SK-N-SH (cell line): Measurements from ENCODE around the gene CCDC57. TPM values are rescaled to one million over a fixed set of nuclear protein-coding genes. Genes with fewer than 3 reads are reported as not detected.
"Not testable (repeated sequence)": the region's sequence is repeated elsewhere in the genome, so short reads cannot be mapped to it uniquely, and the experiment has no call there.

Experiments
- CTCF ChIA-PET: fragments of 300-600, 350-600 bp; formaldehyde crosslinking; extraction: SDS; loops from one replicate; lab custom pipeline; 2021; lab: Yijun Ruan, JAX
- POLR2A ChIA-PET: fragments of 350-600 bp; sonication (Branson Sonifier 250); formaldehyde crosslinking; extraction: SDS; loops from one replicate; lab custom pipeline; 2020; ENCODE audit warnings: antibody characterized with exemption, inconsistent platforms; lab: Yijun Ruan, JAX
- DNase-seq: peaks from one replicate; pipeline ENCODE4 v3.0.0; 2012
- H2AFZ ChIP-seq: fragments of 200-600 bp; sonication (generic); 2 replicates; pipeline ENCODE4 v1.8.1; 2016; ENCODE audit warnings: antibody characterized with exemption, mild to moderate bottlenecking, low read depth
- H3F3A ChIP-seq: fragments of 200-600 bp; sonication (generic); replicated peaks from 2 replicates; pipeline ENCODE3; 2016; ENCODE audit warnings: antibody characterized with exemption, mild to moderate bottlenecking; ENCODE audit not compliant: insufficient read depth
- H3K27ac ChIP-seq, 2 experiments: fragments of 200-500 bp in 1 of 2; fragments of 200-600 bp in 1 of 2; sonication (Bioruptor generic) in 1 of 2; sonication (generic), shearing (Covaris generic) in 1 of 2; 2 replicates each; pipeline versions ENCODE4 v1.5.1 to v1.6.1; 2014 to 2016; ENCODE audit warnings: low read depth in 2 of 2, inconsistent platforms in 1 of 2, low read length in 1 of 2, mild to moderate bottlenecking in 1 of 2, mixed read lengths in 1 of 2
- H3K27me3 ChIP-seq: fragments of 200-600 bp; sonication (generic), shearing (Covaris generic); 2 replicates; pipeline ENCODE4 v1.6.1; 2016; ENCODE audit warnings: mixed run types; ENCODE audit not compliant: insufficient read depth
- H3K36me3 ChIP-seq, 2 experiments: fragments of 200-500 bp in 1 of 2; fragments of 200-600 bp in 1 of 2; sonication (Bioruptor generic) in 1 of 2; sonication (generic) in 1 of 2; replicated peaks in 1 of 2; 2 replicates each; pipeline versions ENCODE3 to v1.5.1; 2014 to 2016; ENCODE audit warnings: low read length in 1 of 2, mild to moderate bottlenecking in 1 of 2; ENCODE audit not compliant: insufficient read depth in 2 of 2, control insufficient read depth in 1 of 2
- H3K4me1 ChIP-seq, 2 experiments: fragments of 200-500 bp in 1 of 2; fragments of 200-600 bp in 1 of 2; sonication (Bioruptor generic) in 1 of 2; sonication (generic), shearing (Covaris generic) in 1 of 2; 2 replicates each; pipeline versions ENCODE4 v1.5.1 to v1.6.1; 2014 to 2016; ENCODE audit warnings: low read depth in 1 of 2, low read length in 1 of 2, mixed run types in 1 of 2; ENCODE audit not compliant: insufficient read depth in 2 of 2, control insufficient read depth in 1 of 2
- H3K4me2 ChIP-seq: fragments of 200-600 bp; sonication (generic), shearing (Covaris generic); 2 replicates; pipeline ENCODE4 v1.6.1; 2017; ENCODE audit warnings: mixed run types
- H3K4me3 ChIP-seq, 2 experiments: fragments of 200-500 bp in 1 of 2; fragments of 200-600 bp in 1 of 2; sonication (Bioruptor generic) in 1 of 2; sonication (generic), shearing (Covaris generic) in 1 of 2; 2 replicates each; pipeline versions ENCODE4 v1.5.1 to v1.8.1; 2014 to 2016; ENCODE audit warnings: low read depth in 2 of 2, inconsistent platforms in 1 of 2, low read length in 1 of 2, mild to moderate bottlenecking in 1 of 2, mixed read lengths in 1 of 2, moderate library complexity in 1 of 2
- H3K79me2 ChIP-seq: fragments of 200-600 bp; sonication (generic); 2 replicates; pipeline ENCODE4 v1.8.1; 2017; ENCODE audit warnings: mild to moderate bottlenecking; ENCODE audit not compliant: insufficient read depth
- H3K9ac ChIP-seq: fragments of 200-600 bp; sonication (generic); 2 replicates; pipeline ENCODE4 v1.6.1; 2017; ENCODE audit warnings: mixed run types
- H3K9me2 ChIP-seq: fragments of 200-600 bp; sonication (generic); 2 replicates; pipeline ENCODE4 v1.6.1; 2017; ENCODE audit warnings: mixed run types
- H3K9me3 ChIP-seq: fragments of 200-600 bp; sonication (generic); 2 replicates; pipeline ENCODE4 v1.6.1; 2017; ENCODE audit warnings: mixed run types, mild to moderate bottlenecking, moderate library complexity
- H4K20me1 ChIP-seq: fragments of 200-600 bp; sonication (generic); 2 replicates; pipeline ENCODE4 v1.6.1; 2017; ENCODE audit warnings: mild to moderate bottlenecking, mixed run types; ENCODE audit not compliant: insufficient read depth
- FOSL2 ChIP-seq: IDR thresholded peaks from 2 replicates; pipeline ENCODE4 v1.4.0; 2012; ENCODE audit warnings: low read depth, mild to moderate bottlenecking, moderate library complexity, borderline replicate concordance
- FOXM1 ChIP-seq: IDR thresholded peaks from 2 replicates; pipeline ENCODE4 v1.4.0; 2012; ENCODE audit warnings: low read depth, mild to moderate bottlenecking
- MEF2A ChIP-seq: IDR thresholded peaks from 2 replicates; pipeline ENCODE4 v1.4.0; 2012; ENCODE audit warnings: low read depth, borderline replicate concordance
- POLR2AphosphoS5 ChIP-seq: IDR thresholded peaks from 2 replicates; pipeline ENCODE4 v1.6.1; 2012; ENCODE audit warnings: low read depth, low read length
- SIN3A ChIP-seq: IDR thresholded peaks from 2 replicates; pipeline ENCODE4 v1.6.1; 2012; ENCODE audit warnings: low read depth, mild to moderate bottlenecking, low read length, moderate library complexity, borderline replicate concordance
- WGBS: methylation state at CpG from one replicate; pipeline ENCODE4 v1.1.6; 2017; ENCODE audit warnings: low lambda C conversion rate; 5-methylcytosine and 5-hydroxymethylcytosine counted together
- polyA plus RNA-seq, 3 experiments: library from polyadenylated mRNA; depleted of rRNA; stranded (reverse); fragments of >200 nt; gene quantifications; 2 replicates each; pipeline ENCODE4 v1.2.3, GENCODE V29; 2012
- TF ChIP-seq, protein P1 (sequence below): IDR thresholded peaks from 2 replicates; pipeline ENCODE4 v1.6.1; 2012; ENCODE audit warnings: mild to moderate bottlenecking, low read depth, low read length, moderate library complexity

Gene CCDC57
- polyA plus RNA-seq, 1 of the 3 experiments (the other 2 are of a cell fraction), result 68.6 TPM

DNA sequence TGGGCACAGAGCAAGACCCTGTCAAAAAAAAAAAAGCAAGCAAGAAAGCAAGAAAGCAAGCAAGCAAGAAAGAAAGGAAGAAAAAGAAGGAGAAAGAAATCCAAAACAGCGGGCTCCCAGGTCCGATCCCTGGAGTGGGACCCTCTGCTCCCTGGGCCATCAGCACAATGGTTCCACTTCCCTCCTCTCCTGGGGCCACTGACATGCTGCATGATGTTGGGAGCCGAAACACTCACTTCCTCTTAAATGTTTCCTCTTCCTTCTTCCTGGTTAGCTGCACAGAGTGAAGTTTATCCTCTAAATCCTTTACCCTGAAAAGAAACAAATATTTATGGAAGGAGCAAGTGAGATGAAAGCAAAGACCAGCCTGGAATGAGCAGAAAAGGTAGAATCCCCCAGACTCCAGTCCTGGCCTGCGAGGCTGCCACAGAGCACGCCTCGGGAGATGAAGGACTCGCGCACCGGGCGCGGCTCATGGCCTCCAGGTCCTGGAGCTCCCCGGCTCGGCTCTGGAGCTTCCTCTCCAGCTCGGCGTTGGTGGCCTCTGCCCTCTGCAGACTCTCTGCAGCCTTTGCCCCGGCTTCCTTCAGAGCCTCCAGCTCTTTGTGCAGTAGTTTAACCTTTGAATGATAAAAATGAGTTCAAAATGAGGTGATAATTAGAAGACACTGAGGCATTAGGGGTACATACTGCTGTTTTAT lies 19.0 kb downstream of the CCDC57 start (continued):
- TF ChIP-seq FOSL2 (no peak), FOXM1 (no peak), MEF2A (no peak), POLR2AphosphoS5 (no peak)
- TF ChIP-seq, protein P1, sequence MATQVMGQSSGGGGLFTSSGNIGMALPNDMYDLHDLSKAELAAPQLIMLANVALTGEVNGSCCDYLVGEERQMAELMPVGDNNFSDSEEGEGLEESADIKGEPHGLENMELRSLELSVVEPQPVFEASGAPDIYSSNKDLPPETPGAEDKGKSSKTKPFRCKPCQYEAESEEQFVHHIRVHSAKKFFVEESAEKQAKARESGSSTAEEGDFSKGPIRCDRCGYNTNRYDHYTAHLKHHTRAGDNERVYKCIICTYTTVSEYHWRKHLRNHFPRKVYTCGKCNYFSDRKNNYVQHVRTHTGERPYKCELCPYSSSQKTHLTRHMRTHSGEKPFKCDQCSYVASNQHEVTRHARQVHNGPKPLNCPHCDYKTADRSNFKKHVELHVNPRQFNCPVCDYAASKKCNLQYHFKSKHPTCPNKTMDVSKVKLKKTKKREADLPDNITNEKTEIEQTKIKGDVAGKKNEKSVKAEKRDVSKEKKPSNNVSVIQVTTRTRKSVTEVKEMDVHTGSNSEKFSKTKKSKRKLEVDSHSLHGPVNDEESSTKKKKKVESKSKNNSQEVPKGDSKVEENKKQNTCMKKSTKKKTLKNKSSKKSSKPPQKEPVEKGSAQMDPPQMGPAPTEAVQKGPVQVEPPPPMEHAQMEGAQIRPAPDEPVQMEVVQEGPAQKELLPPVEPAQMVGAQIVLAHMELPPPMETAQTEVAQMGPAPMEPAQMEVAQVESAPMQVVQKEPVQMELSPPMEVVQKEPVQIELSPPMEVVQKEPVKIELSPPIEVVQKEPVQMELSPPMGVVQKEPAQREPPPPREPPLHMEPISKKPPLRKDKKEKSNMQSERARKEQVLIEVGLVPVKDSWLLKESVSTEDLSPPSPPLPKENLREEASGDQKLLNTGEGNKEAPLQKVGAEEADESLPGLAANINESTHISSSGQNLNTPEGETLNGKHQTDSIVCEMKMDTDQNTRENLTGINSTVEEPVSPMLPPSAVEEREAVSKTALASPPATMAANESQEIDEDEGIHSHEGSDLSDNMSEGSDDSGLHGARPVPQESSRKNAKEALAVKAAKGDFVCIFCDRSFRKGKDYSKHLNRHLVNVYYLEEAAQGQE, result no peak

DNA sequence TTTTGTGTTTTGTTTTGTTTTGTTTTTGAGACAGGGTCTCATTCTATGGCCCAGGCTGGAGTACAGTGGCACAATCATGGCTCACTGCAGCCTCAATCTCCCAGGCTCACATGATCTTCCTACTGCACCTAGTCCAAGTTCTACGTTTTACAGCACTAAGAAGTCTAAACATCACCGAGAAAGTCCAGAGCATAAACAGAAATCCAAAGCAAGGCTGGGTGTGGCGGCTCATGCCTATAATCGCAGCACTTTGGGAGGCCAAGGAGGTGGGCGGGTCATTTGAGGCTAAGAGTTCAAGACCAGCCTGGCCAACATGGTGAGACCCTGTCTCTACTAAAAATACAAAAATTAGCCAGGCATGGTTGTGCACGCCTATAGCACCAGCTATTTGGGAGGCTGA lies 19.6 kb downstream of the CCDC57 start:
- POLR2A ChIA-PET, result not testable (repeated sequence)
- H3K36me3 ChIP-seq, result peaks cover 46 to 47% of the 10 kb centered on the region in 2 experiments

DNA sequence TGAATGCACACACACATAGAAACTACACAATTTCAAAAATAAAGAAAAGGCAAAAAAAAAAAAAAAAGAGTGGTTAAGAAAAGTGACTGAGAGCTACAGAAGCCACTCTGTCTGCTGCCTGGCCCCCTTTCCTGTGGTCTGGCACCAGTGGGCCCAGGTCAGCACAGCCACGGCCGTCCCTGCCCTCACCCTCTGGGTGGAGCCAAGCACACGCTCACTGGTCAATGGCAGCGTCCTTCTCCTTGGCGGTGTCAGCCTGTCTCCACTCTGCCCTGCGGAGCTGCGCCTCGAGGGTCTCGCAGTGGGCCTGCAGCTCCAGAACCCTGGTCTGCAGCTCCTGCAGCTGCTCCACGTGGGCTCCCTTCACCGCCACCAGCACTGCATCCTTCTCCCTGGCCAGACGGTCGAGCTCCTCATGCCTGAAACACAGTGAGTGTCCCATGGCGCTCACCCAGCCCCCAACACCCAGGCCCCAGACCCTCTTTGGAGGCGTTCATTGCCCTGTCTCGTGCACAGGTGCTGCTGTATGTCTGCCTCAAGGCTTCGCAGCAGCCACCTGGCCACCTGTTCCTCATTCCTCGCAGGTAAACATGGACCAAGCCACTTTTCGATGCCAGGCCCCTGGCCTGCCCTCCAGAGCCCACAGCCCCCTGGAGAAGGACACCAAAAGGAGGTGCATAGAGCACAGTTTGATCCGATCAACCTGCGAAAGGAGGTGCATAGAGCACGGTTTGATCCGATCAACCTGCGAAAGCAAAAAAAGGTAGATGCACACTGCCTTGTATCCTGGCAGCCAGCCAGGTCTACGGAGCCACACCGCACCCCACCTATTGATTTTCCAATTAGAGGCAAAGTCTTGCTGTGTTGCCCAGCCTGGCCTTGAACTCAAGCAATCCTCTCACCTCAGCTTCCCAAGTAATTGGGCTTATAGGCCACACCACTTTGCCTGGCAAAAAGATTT lies 24.4 kb downstream of the CCDC57 start:
- Histone ChIP-seq H3F3A (no peaks in the 10 kb centered on the region), H3K27ac (no peak overlapping the region), H3K36me3 (peaks cover 15 to 35% of the 10 kb centered on the region in 2 experiments), H2AFZ (no peak overlapping the region), H3K4me3 (no peak overlapping the region), H3K9me3 (no peaks in the 10 kb centered on the region), H3K4me1 (no peaks in the 10 kb centered on the region), H3K4me2 (no peak overlapping the region), H3K9ac (no peak overlapping the region), H3K9me2 (no peaks in the 10 kb centered on the region), H4K20me1 (no peaks in the 10 kb centered on the region), H3K79me2 (no peaks in the 10 kb centered on the region), H3K27me3 (no peaks in the 10 kb centered on the region)
- ChIA-PET CTCF (interaction anchor here (0.6 to 2.8 kb wide), 3 partner anchors 17 to 498 kb away, joined by 3 to 16 read pairs (median 3); no protein-coding TSS in a partner anchor), POLR2A (interaction anchor here (0.6 kb wide), 1 partner anchor 17 kb away, joined by 4 read pairs; no protein-coding TSS in a partner anchor)
- 92% methylated on average over 26 of the region's 26 CpGs for WGBS
- TF ChIP-seq, protein P1, result no peak
- TF ChIP-seq FOSL2, result no peak
- TF ChIP-seq SIN3A, result no peak
- DNase-seq, result no peak

More for the DNA sequence above, 19.6 kb downstream of the CCDC57 start:
- H3K27me3 ChIP-seq, H2AFZ ChIP-seq, H3K9ac ChIP-seq, H3K79me2 ChIP-seq, DNase-seq, H3K4me3 ChIP-seq, H3K9me3 ChIP-seq, H3K27ac ChIP-seq, H4K20me1 ChIP-seq, H3K9me2 ChIP-seq, H3F3A ChIP-seq, H3K4me1 ChIP-seq, H3K4me2 ChIP-seq: not testable (repeated sequence)
- CTCF ChIA-PET, result interaction anchor here (6.8 kb wide), 1 partner anchor 13 kb away, joined by 37 read pairs; no protein-coding TSS in a partner anchor
- WGBS, result 81% methylated on average over 6 of the region's 6 CpGs
